Measurements from ENCODE around the gene TMC7. TPM values are rescaled to one million over a fixed set of nuclear protein-coding genes. Genes with fewer than 3 reads are reported as not detected.

The TMC7 gene
- total RNA-seq, 1 donor from 2014 or later: 3.6 TPM

DNA sequence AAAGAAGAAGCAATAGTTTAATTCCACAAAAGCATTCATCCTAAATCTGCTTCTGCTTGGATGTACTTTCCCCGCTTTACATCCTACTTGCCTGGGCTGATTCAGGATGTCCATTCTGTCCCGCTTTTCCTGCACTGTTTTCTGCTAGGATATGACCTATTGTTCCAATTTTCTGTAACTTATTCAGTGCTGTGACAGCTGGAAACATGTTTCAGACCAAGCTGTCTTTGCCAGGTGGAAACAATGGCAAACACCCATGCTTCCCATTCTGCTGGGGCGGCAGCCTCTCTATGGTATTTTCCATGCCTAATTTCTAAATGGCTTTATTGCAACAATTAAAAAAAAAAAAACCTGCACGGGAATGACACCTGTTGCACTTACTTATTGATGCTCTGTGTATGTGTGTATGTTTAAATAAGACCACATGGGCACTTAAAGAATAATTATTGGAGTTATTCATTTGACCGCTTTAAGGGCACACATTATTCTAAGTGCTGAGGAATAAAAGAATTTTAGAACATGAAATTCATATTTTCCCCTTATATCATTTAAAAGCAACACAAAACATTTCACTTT, 104.7 kb downstream of the TMC7 start:
- DNase-seq (ENCODE audit: low read depth in 2 of 2): peak; percentile 61 to 93

DNA sequence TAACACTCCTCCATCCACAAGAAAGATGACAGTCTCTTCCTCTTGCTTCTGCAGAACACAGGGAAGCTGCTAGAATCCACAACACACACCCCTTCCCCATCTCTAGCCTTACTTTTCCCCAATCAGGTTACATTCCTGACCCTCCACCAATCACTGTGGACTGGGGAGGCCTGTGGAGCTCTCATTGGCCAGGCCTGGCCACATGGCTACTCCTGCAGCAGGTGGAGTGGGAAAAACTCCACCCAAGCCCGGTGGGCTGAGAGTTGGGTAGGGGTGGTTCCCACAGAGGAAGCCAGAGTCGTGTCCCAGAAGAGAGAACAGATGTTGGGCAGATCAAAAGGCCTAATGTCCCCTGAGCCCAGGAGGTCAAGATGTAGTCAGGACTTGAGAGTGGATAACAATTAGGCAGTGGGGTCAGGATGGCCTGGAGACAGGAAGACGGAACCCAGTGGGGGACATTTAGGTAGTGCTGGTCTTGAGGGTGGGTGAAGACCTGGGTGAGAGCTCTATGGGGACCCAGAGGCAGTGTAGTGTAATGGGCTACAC, 105.7 kb downstream of the TMC7 start:
- no peak for DNase-seq (ENCODE audit: low read depth in 2 of 2)

DNA sequence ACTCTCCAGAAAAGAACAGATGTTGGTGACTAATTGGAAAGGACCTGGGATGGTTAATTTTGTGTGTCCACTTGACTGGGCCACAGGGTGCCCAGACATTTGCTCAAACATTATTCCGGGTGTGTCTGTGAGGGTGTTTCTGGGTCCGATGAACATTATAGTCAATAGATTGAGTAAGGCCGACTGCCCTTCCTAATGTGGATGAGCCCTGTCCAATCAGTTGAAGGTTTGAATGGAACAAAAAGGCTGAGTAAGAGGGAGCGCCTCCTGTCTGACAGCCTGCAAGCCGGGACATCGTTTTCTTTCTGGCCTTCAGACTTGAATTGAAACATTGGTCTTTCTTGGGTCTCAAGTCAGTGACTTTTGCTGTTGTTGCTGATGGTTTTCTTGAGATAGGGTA, 107.2 kb downstream of the TMC7 start:
- no peak for DNase-seq (ENCODE audit: low read depth in 2 of 2)

DNA sequence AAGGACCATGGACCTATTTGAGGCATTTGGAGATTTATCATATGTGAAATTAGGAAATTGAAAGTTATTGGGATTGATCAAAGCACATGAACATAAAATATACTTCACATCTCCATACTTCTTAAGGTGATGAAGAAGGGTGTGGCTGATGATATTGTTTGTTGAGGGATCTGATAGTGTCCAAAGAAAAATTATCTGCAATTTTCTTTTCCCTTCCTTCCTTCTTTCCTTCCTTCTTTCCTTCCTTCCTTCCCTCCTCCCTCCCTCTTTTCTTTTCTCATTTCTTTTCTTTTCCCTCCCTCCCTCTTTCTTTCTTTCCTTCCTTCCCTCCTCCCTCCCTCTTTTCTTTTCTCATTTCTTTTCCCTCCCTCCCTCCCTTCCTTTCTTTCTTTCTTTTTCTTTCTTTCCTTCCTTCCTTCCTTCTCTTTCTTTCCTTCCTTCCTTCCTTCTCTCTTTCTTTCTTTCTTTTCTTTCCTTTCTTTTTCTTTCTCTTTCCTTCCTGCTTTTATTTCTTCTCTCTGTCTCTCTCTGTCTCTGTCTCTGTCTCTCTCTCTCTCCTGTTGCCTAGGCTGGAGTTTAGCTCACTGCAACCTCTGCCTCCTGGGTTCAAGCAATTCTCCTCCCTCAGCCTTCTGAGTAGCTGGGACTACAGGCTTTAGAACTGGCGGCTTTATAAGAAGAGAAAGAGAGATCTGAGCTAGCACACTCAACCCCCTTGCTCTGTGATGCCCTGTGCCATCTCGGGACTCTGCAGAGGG, 109.1 kb downstream of the TMC7 start:
- no peak for DNase-seq (ENCODE audit: low read depth in 2 of 2)

DNA sequence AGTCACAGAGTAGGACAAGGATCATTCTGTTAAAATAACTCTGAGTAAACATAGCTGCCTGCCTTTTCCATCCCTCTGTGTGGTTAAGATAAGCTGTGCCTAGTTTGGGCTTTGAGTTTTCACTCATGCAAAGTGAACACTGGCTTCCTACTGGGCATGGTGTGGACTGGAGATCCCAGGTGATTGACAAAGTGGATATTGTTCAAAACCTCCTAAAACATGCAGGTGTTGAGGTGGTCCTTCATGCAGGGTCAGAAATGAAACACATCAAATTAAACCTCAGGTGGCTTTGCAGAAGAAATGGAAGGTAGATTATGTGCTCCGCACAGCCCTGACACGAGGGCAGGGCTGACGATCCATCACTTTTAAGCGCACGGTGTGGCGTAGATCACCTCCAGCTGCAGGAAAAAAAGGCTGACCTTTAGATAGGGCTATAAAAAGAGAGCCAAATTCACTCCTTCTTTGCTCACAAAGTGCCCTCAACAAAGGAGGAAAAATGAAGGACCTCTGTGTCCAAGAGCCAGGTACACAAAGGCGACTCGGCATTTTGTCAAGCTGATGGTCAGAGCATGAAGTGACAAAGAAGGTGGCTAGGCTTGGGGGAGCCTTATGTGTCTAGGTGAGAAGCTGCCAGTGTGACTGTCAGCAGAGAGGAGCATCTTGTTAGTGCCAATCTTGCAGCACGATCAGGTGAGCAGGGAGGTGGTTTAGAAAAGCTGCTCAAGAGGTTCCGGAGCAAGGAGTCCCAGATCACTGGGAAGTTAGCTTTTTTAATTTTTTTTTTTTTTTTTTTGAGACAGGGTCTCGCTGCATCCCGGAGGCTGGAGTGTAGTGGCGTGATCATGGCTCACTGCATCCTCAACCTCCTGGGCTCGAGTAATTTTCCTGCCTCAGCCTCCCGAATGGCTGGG, 110.2 kb downstream of the TMC7 start:
- DNase-seq (ENCODE audit: low read depth in 2 of 2): no peak

DNA sequence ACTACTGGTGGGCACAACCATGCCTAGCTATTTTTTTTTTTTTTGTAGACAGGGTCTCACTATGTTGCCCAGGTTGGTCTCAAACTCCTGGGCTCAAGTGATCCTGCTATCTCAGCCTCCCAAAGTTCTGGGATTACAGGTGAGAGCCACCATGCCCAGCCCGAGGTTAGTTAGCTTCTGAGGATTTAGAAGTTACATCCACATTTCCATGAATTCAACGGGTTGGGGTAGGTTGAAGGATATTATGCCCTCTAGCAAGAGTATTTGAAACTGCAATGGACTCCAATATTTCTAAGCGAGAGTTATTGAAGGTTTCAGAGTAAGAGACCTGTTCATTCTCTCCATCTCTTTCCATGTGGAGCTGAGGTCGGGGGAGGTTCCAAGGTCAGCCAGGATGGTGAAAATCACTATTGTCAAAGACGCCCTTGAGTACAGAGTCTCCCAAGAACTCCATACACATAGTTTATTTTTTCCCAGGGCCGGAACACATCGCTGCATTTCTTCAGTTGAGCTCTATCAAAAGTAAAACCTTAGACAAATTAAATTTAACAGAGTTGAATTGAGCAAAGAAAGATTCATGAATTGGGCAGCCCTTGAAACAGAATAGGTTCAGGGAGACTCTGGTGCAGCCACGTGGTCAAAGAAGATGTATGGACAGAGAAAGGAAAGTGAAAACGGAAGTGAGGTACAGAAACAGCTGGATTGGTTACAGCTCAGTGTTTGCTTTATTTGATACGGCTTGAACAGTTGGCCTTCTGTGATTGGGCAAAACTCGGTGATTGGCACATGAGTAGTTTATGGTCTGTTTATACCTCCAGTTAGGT, 111.0 kb downstream of the TMC7 start:
- peak in 1 of 2 donors; percentile 27 for DNase-seq (ENCODE audit: low read depth in 2 of 2)

DNA sequence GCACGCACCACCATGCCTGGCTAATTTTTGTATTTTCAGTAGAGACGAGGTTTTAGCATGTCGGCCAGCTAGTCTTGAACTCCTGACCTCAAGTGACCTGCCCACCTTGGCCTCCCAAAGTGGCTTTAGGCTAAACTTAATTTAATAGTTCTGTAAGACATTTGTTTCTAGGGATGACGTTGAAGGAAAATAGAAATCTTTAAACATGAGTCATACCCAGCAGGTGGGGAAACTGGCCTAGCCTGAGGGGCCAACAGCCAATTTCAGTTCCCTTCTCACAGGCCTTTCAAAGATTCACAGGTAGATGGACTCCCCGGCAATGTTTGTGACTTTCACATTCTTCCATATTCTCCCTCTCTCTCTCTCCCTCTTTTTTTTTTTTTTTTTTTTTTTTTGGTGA, 111.9 kb downstream of the TMC7 start:
- DNase-seq (ENCODE audit: low read depth in 2 of 2): no peak

DNA sequence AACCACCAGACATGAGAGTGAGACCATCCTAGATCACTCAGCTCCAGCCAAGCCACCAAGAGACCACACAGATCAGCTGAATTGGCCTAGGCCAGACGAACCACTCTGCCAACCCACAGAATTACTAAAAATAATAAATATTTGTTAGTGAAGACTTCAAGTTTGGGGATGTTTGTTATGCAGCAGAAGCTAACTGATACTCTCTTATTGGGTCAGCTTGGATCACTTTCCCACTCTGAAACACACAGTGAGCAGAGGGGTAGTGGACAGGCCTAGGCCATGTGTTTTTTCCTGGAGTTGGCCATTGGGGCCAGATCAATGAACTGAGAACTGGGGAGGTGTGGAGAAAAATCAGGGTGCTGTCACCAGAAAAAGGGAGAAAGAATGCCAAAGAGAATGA, 114.4 kb downstream of the TMC7 start:
- no peak for DNase-seq (ENCODE audit: low read depth in 2 of 2)

DNA sequence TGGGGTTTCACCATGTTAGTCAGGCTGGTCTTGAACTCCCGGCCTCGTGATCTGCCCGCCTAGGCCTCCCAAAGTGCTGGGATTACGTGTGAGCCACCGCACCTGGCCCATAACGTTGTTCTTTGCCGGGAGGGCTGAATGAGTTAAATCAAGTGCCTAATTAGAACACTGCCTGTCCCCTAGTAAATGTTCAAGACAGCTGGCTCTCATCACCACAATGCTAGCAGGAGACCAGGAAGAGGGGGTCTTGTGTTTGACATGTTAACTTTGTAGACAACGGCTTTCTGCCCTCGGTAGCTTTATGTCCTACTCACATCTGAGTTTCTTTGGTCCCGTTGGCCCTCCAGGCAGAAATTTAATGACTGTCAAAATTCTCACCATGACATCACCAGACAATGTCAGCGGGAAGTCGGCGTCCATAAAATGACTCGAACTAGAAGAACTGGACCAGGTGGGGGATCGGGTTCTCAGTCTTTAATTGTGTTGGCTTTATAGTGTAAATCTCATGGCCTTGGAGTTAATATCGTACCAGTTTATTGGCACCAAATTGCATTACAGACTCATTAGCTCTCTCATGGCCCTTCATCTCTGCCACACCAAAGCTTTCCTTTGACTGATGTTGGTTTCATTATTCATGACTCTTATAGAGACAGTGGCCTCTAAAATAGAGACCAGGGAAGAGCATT, 118.6 kb downstream of the TMC7 start:
- no peak for DNase-seq (ENCODE audit: low read depth in 2 of 2)

DNA sequence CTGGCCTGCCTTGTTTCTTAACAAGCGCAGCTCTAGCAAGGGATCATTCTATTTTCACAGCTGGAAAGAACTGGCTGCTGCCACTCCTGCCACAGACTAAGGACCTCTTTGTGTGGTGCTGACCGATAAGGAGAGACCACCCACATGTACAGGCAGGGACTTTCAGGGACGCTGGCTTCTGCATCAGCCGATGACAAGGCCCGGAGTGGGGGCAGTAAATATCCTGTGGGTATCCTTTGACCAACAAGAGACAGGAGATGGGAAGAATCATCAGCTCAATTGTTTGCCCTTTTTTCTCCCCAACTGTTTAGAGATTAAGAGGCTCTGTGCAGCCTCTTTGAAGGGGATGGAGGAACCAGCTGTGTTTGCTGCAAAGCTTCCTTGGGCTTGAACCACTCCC, 120.9 kb downstream of the TMC7 start:
- no peak for DNase-seq (ENCODE audit: low read depth in 2 of 2)

DNA sequence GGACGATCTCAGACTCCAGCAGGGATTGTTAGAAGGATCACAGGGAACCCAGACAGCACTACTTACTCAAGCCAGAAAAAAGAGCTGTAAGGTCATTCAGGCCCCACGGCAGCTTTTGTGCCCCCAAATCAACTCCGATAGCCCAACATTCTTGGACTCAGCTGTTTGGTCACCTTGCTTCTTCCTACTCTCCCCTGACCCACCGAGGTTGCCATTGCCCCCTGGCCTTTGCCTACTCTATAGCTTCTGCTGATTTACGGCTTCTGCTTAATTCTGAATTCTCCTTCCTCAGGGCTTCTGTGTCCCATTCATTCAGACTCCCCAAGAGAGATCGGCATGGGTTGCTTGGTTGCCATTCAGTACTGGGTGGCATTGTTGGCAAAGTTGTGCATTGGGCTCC, 121.4 kb downstream of the TMC7 start:
- no peak for DNase-seq (ENCODE audit: low read depth in 2 of 2)

DNA sequence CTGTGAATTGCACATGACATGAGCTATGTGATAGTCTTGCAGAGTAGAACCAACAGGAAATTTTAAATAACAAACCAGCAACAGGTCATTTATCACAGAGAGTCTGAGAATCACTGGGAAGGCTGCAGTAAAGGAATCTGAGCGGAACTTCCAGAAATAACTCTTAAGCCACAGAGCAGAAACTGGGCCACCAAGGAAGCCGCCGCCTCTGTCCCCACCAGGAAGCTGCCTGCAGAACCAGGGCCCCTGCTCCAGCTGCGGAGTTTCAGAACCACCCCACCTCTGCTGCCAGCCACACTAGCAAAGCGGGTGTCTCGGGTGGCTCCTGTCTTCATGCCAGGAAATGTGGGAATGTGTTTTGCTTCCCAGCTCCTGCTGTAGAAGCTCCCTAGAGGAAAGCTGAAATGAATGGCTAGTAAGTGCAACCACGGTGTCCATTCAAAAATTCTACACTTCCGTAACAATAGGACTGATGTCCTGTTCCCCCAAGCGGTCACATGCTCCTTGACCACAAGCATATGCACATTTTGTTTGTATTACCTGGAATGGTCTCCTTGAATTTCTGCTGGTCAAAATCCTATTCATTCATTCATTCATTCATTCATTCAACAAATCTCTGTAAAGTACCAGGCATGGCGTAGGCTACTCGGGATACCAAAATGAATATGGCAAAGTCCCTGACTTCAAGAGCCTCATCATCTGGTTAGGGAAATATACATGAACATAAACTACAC, 122.3 kb downstream of the TMC7 start:
- peak in 1 of 2 donors; percentile 14 for DNase-seq (ENCODE audit: low read depth in 2 of 2)

DNA sequence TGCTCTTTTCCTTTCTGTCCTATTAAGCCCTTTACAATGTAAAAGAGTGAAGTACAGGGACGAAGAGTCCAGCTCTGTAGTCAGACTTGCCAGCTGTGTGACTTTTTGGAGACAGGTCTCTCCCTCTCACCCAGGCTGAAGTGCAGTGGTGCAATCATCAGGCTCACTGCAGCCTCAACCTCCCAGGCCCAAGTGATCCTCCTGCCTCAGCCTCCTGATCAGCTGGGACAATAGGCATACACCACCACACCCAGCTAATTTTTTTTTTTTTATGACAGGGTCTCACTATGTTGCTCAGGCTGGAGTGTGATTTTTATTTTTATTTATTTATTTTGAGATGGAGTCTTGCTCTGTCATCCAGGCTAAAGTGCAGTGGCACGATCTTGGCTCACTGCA, 122.9 kb downstream of the TMC7 start:
- DNase-seq (ENCODE audit: low read depth in 2 of 2): no peak

DNA sequence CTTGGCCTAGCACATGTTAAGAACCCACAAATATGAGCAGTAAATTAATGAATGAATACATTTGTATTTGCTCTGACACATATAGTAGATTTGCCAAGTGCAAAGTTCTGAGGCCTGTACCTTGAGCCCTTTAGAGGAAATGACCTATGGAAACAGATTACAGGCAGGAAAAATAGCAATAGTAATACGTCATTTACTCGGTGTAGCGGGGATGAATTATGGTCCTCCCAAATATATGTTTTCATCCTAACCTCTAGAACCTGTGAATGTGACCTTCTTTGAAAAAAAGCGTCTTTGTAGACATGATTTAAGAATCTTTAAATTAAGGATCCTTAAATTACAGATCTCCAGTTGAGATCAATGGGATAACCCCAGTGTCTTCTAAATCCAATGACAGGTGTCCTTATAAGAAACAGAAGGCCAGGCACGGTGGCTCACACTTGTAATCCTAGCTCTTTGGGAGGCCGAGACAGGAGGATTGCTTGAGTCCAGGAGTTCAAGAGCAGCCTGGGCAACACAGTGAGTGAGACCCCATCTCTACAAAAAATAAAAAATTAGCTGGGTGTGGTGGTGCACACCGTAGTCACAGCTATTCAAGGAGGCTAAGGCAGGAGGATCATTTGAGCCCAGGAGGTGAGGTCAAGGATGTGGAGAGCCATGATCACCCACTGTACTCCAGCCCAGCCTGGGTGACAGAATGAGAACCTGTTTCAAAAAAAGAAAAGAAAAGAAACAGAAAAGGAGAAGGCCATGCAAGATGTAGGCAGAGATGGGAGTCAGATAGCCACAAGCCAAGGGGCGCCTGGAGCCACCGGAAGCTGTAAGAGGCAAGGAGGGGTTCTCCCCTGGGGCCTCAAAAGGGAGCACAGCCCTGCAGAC, 124.9 kb downstream of the TMC7 start:
- peak in 1 of 2 donors; percentile 83 for DNase-seq (ENCODE audit: low read depth in 2 of 2)

DNA sequence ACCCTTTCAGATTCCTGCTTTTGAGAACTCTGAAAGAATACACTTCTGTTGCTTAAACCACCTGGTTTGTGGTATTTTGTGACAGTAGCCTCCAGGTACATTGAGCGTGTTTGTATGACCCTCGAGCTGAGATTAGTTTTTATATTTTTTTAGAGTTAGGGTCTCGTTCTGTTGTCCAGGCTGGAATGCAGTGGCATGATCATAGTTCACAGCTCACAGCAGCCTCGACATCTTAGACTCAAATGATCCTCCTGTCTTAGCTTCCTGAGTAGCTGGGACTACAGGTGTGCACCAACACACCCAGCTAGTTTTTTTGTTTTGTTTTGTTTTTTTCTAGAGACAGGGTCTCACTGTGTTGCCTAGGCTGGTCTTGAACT, 125.5 kb downstream of the TMC7 start:
- no peak for DNase-seq (ENCODE audit: low read depth in 2 of 2)

DNA sequence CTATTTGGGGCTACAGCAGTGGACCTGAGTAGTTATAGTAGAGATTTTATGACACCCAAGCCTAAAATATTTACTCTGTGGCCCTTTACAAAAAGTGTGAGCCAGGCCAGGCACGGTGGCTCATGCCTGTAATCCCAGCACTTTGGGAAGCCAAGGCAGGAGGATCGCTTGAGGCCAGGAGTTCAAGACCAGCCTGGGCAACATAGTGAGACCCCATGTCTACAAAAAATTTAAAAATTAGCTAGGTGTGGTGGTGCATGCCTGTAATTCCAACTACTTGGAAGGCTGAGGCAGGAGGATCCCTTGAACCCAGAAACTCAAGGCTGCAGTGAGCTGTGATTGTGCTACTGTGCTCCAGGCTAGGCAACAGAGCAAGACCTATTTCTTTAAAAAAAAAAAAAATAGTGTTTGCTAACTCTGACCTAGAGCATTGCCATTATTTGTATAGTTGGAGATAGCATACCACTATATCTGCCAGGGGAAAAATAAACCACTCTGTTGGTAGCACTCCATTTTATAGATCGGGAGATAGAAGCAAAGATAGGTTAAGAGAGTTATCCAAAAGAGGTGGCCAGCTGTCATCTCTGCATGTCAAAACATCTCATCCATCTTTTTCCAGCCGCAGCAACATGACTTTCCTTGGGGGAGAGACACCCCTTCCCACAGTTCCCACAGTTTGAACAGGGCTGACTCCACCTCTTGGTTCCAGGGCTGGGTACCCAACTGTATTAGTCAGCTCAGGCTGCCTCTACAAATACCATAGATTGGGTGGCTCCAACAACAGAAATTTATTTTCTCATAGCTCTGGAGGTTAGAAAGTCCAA, 127.0 kb downstream of the TMC7 start:
- no peak for DNase-seq (ENCODE audit: low read depth in 2 of 2)

DNA sequence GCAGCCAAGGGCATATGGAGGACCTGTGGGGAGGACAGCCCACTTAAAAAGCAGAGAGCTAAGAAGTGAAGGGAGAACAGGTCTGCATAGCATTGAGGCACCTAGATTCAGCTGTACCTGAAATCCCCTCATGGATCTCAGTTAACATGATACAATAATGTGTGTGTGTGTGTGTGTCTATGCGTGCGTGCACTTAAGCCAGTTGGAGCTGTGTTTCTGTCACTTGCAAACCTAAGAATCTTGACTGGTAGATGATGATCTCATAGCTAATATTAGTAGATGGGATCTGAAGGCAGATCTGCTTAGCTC, 128.3 kb downstream of the TMC7 start:
- DNase-seq (ENCODE audit: low read depth in 2 of 2): no peak
